IPS-18a (cell line): ENCODE data around the gene SCRT2.
"Not testable (repeated sequence)": the region's sequence is repeated elsewhere in the genome, so short reads cannot be mapped to it uniquely, and the experiment has no call there.

Source experiments
- H3K27ac ChIP-seq: one replicate; pipeline ENCODE4 v1.5.1; 2013; ENCODE audit warnings: low read length
- H3K27me3 ChIP-seq: one replicate; pipeline ENCODE4 v1.6.1; 2013; ENCODE audit warnings: mild to moderate bottlenecking, low read length; ENCODE audit not compliant: control insufficient read depth, insufficient read depth
- H3K36me3 ChIP-seq: one replicate; pipeline ENCODE4 v1.6.1; 2013; ENCODE audit warnings: low read depth, low read length; ENCODE audit not compliant: control insufficient read depth
- H3K4me1 ChIP-seq: one replicate; pipeline ENCODE4 v1.6.1; 2013; ENCODE audit warnings: low read depth, low read length; ENCODE audit not compliant: control insufficient read depth
- H3K4me3 ChIP-seq: one replicate; pipeline ENCODE4 v1.5.1; 2013; ENCODE audit warnings: low read length
- H3K9ac ChIP-seq: one replicate; pipeline ENCODE4 v1.6.1; 2013; ENCODE audit warnings: mild to moderate bottlenecking, low read length, moderate library complexity
- H3K9me3 ChIP-seq: one replicate; pipeline ENCODE4 v1.6.1; 2013; ENCODE audit warnings: low read depth, low read length; ENCODE audit not compliant: control insufficient read depth

SCRT2 gene

DNA sequence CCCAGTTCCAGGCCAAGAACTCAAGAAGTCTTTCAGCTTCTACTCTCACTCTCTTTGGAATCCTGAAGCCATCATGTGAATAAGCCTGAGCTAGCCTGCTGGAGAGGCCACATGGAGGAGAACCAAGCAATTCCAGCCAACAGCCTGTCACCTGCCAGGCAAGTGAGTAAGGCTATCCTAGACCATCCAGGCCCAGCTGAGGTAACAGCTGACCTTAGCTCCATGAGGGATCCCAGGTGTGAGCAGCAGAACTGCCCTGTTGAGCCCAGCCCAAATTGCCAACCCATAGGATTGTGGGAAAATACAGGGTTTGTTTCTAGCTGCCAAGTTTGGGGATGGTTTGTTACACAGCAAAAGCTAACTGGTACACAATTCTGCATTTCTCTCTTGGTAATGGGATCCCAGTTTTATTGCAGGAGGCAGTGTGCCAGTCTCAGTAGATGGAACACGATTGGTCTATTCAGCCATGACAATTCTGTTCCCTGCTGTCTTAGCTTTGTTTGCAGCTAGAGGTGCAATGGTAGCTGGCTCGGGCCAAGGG is 28.1 kb downstream of the SCRT2 start:
- Histone ChIP-seq H3K9me3 (no peaks in the 10 kb centered on the region), H3K9ac (no peak overlapping the region), H3K4me3 (no peak overlapping the region), H3K27me3 (no peaks in the 10 kb centered on the region), H3K36me3 (peaks cover 26% of the 10 kb centered on the region), H3K27ac (no peak overlapping the region), H3K4me1 (peaks cover 10% of the 10 kb centered on the region)

DNA sequence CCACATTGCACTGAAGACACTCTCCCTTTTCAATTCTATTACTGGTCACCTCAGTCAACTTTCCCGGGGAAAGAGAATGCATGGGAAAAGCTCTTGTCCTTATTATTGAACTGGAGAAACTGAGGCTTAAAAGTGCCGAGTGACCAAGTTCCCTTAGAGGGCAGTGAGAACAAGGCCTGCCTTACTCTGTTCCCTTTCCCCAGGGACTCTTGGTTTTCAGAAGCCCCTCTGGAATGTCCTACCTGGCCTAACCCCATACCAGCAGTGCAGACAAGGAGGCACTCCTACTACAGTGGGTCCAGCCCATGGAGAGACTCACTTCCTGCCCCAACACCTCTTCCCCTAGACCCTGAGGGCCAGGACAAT is 28.8 kb downstream of the SCRT2 start:
- Histone ChIP-seq H3K9ac (no peak overlapping the region), H3K9me3 (no peaks in the 10 kb centered on the region), H3K36me3 (peaks cover 26% of the 10 kb centered on the region), H3K27ac (no peak overlapping the region), H3K4me3 (no peak overlapping the region), H3K27me3 (no peaks in the 10 kb centered on the region), H3K4me1 (peaks cover 4% of the 10 kb centered on the region)

DNA sequence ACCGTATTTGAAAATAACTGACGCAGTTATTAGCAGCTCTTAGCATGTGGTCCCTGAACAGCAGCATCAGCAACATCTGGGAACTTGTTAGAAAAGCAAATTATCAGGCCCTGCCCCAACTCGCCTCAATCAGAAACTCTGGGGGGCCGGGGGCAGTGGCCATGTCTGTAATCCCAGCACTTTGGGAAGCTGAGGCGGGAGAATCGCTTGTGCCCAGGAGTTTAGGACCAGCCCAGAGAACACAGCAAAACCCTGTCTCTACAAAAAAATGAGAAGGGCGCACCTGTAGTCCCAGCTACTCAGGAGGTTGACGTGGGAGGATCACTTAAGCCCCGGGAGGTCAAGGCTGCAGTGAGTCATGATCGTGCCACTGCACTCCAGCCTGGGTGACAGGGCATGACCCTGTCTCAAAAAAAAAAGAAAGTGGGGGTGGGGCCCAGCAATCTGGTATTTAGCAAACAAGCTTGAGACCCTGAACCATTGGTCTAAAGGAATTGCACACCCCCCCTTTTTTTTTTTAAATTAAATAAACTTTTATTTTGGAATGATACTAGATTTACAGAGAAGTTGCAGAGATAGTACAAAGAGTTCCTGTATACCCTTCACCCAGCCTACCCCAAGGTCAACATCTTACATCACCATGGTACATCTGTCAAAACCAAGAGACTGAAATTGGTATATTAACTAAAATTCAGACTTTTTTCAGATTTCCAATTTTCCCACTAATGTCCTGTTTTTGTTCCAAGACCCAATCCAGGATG is 29.3 kb downstream of the SCRT2 start:
- peaks cover 26% of the 10 kb centered on the region for H3K36me3 ChIP-seq
- peaks cover 4% of the 10 kb centered on the region for H3K4me1 ChIP-seq
- H3K4me3 ChIP-seq: no peak overlapping the region
- H3K27ac ChIP-seq: no peak overlapping the region
- no peaks in the 10 kb centered on the region for H3K27me3 ChIP-seq
- no peak overlapping the region for H3K9ac ChIP-seq
- no peaks in the 10 kb centered on the region for H3K9me3 ChIP-seq

DNA sequence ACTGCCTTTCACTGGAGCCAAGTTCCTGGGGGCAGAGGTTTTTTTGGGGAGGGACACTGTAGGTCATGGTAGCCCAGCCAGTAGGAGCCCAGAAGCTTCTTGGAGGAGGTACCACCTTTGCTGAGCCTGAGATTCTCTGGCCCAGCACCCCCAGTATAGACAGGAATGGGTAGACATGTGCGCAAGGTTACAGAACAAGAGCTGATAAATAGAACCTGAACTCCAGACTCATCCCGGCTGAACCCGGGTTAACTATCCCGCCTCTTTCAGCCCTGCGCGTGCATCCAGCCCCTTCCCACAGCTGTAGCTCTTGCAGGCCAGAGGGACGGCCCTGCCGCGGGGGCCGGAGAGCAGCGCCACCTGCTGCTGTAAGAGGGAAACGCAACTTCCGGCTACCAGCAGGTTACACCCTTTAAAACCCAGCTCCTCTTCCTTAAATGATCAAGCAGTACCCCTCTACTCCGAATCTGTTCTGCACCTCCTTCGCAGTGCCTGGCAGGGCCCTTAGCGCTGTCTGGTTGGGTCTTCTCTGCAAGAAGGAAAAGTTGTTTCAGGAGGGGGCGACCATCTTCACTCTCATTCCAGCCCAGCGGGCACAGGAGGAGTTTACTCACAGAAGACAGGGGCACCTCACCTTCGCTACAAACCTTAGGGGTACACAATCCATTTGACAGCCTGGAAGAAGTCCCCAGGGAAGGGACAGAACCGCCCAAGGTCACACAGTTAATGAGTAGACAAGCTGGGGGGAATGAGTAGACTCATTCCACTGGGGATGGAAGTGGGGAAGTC is 30.1 kb downstream of the SCRT2 start:
- H3K27me3 ChIP-seq: no peaks in the 10 kb centered on the region
- peaks cover 26% of the 10 kb centered on the region for H3K36me3 ChIP-seq
- H3K27ac ChIP-seq: no peak overlapping the region
- peaks cover 4% of the 10 kb centered on the region for H3K4me1 ChIP-seq
- H3K9me3 ChIP-seq: no peaks in the 10 kb centered on the region
- H3K9ac ChIP-seq: no peak overlapping the region
- H3K4me3 ChIP-seq: no peak overlapping the region

DNA sequence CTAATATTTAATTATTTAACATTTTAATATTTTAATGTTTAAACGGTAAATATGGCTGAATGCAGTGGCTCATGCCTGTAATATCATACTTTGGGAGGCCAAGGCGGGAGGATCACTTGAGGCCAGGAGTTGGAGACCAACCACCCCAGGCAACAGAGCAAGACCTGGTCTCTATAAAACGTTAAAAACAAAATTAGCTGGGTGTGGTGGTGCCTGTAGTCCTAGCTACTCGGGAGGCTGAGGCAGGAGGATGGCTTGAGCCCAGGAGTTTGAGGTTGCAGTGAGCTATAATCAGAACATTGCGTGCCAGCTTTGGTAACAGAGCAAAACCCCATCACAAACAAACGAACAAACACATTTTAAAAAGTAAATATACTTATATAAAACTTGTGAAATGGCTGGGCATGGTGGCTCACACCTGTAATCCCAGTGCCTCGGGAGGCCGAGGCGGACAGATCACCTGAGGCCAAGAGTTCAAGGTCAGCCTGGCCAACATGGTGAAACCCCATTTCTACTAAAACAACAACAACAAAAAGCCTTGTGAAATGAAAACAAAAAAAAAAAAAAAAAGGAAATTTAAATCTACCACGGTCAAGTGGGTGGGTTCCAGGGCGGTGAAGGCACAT is 30.8 kb downstream of the SCRT2 start:
- H3K4me1 ChIP-seq: peaks cover 4% of the 10 kb centered on the region
- peaks cover 21% of the 10 kb centered on the region for H3K36me3 ChIP-seq
- H3K27ac ChIP-seq: no peak overlapping the region
- no peaks in the 10 kb centered on the region for H3K27me3 ChIP-seq
- no peaks in the 10 kb centered on the region for H3K9me3 ChIP-seq
- no peak overlapping the region for H3K9ac ChIP-seq
- H3K4me3 ChIP-seq: no peak overlapping the region

DNA sequence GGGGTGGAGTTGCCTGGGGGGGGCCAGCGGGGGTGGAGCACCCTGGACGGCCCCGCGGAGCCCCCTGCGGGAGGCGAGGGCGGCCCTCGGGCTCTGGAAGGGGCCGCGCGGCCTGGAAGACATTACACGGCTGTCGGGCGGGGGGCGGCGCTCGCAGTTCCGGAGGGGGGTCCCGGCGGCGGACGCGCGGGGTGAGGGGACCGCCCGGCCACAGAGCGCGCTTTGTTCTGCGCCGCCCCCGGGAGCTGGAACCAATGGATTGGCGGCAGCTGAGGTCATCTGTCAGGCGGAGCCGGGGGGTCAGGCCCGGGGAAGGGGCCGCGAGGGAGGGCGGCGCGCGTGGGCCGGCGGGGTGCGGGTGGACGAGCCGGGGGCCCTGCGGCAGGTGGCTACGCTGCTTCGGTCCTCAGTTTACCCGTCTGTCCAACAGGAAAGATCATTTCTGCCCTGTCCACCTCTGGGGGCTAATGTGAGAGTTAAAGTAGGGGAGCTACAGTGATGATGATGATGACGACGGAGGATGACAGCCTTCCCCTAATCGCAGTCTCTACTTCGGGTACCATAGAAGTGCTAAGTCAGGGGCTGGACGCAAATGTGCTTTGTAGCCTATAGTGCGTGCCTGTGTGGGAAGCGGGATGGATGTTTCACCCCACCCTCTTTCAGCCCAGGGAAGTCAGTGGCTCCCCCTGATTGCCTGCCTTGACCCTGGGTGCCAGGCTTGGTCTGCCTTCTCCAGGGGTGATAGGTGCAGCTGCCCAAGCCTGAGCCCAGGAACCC is 33.0 kb downstream of the SCRT2 start:
- Histone ChIP-seq H3K4me1 (peaks cover 4% of the 10 kb centered on the region), H3K9ac (no peak overlapping the region), H3K4me3 (no peak overlapping the region), H3K27ac (no peak overlapping the region), H3K9me3 (no peaks in the 10 kb centered on the region), H3K36me3 (peaks cover 5% of the 10 kb centered on the region), H3K27me3 (no peaks in the 10 kb centered on the region)

DNA sequence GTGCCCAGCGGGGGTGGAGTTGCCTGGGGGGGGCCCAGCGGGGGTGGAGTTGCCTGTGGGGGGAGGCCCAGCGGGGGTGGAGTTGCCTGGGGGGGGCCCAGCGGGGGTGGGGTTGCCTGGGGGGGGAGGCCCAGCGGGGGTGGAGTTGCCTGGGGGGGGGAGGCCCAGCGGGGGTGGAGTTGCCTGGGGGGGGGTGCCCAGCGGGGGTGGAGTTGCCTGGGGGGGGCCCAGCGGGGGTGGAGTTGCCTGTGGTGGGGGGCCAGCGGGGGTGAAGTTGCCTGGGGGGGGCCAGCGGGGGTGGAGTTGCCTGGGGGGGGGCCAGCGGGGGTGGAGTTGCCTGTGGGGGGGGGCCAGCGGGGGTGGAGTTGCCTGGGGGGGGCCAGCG is 33.6 kb downstream of the SCRT2 start:
- not testable (repeated sequence) for H3K4me3 ChIP-seq, H3K9me3 ChIP-seq, H3K27ac ChIP-seq, H3K36me3 ChIP-seq, H3K27me3 ChIP-seq, H3K4me1 ChIP-seq, H3K9ac ChIP-seq

DNA sequence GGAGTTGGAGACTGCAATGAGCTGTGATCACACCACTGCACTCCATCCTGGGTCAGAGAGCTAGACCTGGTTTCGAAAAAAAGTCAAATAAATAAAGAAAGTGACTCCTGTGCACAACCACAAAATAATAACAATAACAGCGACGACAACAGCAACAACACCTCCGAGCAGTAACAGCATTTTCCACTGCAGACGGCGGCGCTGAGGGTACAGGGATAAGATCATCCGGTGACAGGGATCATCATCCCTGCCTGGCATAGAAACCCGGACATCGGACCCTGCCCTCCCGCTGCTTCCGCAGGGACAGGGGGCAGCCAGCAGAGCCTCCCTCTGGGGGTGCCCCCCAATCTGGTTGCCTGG is 34.1 kb downstream of the SCRT2 start:
- Histone ChIP-seq H3K27ac (no peak overlapping the region), H3K4me1 (peaks cover 4% of the 10 kb centered on the region), H3K4me3 (no peak overlapping the region), H3K27me3 (no peaks in the 10 kb centered on the region), H3K9ac (no peak overlapping the region), H3K36me3 (no peaks in the 10 kb centered on the region), H3K9me3 (no peaks in the 10 kb centered on the region)

DNA sequence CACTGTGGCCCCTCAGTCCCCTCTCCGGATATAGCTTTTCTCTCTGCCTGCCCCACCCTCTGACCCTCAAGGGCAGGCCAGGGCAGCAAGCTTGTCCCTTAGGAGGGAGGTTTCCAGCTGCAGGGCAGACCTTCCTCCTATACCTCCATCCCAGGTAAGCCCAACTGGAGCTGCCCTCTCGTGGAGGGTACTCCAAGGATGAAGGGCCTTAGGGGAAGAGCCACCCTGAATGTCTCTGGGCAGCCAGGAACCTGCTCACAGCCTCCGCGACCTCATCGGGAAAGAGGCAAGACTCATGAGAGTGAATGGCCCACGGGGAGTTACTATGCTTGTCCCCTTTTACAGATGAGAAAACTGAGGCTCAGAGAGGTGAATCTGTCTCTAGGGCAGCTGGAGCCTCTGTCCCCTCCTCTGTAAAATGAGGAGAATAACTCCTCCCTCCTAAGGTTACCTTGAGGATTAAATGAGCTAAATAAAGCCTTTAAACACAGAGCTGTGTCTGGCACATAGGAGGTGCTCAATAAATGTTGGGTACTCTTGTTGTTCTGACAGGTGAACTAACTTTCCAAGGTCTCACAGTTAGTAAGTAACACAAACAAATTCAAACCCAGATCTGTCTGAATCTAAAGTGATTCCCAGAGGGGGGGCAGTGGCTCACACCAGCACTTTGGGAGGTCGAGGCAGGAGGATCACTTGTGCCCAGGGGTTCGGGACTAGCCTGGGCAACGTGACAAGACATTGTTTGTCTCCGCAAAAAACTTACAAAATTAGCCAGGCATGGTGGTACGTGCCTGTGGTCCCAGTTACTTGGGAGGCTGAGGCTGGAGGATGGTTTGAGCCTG is 34.7 kb downstream of the SCRT2 start:
- Histone ChIP-seq H3K27ac (no peak overlapping the region), H3K4me3 (no peak overlapping the region), H3K9ac (no peak overlapping the region), H3K4me1 (peaks cover 4% of the 10 kb centered on the region), H3K27me3 (no peaks in the 10 kb centered on the region), H3K36me3 (no peaks in the 10 kb centered on the region), H3K9me3 (no peaks in the 10 kb centered on the region)

DNA sequence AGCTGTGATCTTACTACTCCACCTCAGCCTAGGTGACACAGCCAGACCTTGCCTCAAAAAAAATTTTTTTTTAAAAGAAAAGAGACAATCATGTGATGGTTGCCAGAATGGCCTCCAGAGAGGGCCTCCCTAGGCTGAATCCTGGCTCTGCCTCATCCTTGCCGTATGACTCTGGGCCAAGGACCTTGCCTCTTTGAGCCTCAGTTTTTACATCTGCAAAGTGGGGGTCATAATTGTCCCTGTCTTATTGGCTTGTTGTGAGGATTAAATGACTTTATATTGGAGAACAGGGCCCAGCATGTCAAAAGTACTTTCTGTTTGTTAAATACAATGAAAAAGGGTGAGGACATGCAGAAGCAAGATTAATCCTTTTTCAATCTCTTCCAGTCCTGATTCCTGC is 37.0 kb downstream of the SCRT2 start:
- Histone ChIP-seq H3K9ac (no peak overlapping the region), H3K9me3 (no peaks in the 10 kb centered on the region), H3K27ac (no peak overlapping the region), H3K27me3 (no peaks in the 10 kb centered on the region), H3K4me1 (no peaks in the 10 kb centered on the region), H3K36me3 (no peaks in the 10 kb centered on the region), H3K4me3 (no peak overlapping the region)
